ENCODE results near the gene SSTR4.

DNA sequence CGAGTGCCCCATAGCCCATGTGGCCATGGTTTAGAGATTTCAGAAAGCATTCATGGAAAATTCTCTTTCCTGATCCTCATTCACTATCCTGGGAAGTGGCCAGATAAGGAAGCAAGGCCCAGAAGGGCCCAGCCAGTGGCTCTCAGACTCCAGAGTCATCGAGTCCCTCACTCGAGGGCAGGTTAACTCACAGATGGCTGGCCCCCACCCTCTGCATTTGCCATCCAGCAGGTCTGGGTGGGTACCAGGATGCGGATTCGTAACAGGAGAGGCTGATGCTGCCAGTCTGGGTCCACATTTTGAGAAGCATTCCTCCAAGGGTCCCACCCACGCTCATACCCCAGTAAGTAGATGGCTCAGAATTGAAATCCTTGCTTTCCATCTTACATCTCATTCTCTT lies 3.8 kb upstream of the SSTR4 start:
- TF ChIP-seq CTCF (IDR thresholded peaks at IDR 0.05) (no peak), POLR2A (IDR thresholded peaks at IDR 0.05) (no peak)

All from Peyer's patch (tissue), 4 donors.